Stimulated activated CD8-positive, alpha-beta memory T cell treated with anti-CD3 and anti-CD28 coated beads, Interleukin-4, amount 100 ng/mL, for 4 hours (primary cell): Measurements from ENCODE around the gene PTPN21.

Source experiments
- DNase-seq, 2 donors: peaks; one replicate each; pipeline ENCODE4 v3.0.0-alpha.2; 2020; ENCODE audit warnings: low read depth in 2 of 2, low spot score in 1 of 2

Gene PTPN21

GRCh38 chr14:88554457-88555286 lies at the start of gene PTPN21:
Gene PTPN21, minus strand, starts transcription at chr14:88555007. Its CDS starts 4,590 bp downstream, at chr14:88550417.
- no peak for DNase-seq

GRCh38 chr14:88604212-88604611 lies 49.4 kb upstream of the PTPN21 start:
- DNase-seq = no peak

- no peak for DNase-seq
Observed at GRCh38 chr14:88599761-88600439, 45.1 kb upstream of the PTPN21 start.

GRCh38 chr14:88599326-88599725 lies 44.5 kb upstream of the PTPN21 start:
- DNase-seq = no peak

- no peak for DNase-seq
Observed at GRCh38 chr14:88598097-88598675, 43.4 kb upstream of the PTPN21 start.

DNA sequence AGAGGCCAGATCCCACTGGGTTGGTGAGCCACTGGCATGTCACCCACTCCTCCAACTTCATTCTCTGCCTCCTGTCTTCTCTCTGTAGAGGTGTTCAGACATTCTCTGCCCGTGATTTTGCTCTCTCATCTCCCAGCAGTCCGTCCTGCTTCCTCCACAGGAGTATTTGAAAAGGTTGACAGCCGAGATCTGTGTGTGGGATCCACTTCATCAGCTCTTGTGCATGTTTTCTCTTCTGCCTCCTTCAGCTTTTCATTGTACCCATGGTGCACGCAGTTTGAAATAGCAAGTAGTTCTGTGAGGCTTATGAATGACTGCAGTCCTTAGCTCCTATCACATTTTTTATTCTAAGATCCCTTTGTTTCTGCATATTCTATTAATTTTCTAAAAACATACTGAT lies 42.8 kb upstream of the PTPN21 start:
- DNase-seq = no peak

DNA sequence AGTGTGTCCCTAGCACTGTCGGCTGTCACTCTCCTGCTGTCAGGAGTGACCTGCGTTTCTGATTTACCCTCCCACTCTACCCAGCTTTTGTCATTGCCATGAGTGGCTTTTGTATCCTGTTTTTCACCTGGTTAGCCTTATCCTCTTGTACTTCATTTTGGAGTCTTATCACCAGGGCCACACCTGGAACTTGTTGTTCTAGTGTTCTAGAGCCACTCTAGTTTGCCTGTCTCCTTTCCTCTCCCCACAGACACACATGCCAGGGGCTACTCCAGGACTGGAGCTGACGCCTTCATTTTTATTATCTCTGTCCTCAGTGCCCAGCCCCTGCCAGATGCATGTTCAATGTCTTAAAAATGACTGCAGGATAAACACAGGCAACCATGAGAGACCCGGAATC lies 42.2 kb upstream of the PTPN21 start:
- no peak for DNase-seq

DNA sequence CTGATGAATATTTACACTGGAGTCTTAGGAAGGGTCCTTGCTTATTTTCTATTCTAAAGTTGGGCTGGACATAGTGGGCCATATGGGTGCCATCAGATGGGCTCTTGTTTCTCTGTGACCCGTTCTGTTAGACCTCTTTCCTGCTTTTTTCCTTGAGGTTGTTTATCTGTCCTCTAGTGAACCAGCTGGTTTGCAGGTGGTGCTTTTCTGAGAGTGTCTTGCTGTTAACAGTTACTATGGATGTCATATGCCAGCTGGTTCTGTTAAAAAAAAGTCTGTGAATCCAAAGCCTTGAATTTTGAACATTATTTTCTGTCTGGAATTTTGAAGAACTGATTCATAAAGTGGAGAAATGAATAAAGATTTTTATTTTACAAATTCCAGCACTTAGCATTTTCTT lies 37.2 kb upstream of the PTPN21 start:
- no peak for DNase-seq

- DNase-seq = no peak
Observed at GRCh38 chr14:88590173-88590572, 35.4 kb upstream of the PTPN21 start.

DNA sequence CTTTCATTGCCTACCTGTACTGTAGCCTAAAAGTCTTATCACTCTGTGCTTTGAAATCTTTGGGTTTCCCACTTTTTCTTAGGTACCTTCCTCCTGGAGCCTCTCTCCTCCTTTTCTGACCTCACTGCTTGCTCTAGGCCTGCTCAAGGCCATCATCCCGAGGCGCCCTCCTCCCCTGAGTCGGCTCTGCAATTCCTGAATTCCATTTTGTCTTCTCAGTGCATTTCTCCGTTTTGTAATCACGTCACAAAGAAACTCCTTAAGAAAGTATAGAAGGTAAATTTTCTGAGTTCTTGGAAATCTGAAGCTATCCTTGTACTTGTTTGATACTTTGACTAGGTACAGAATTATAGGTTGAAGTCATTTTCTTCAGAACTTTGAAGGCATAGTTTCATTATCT lies 33.3 kb upstream of the PTPN21 start:
- DNase-seq = no peak

DNA sequence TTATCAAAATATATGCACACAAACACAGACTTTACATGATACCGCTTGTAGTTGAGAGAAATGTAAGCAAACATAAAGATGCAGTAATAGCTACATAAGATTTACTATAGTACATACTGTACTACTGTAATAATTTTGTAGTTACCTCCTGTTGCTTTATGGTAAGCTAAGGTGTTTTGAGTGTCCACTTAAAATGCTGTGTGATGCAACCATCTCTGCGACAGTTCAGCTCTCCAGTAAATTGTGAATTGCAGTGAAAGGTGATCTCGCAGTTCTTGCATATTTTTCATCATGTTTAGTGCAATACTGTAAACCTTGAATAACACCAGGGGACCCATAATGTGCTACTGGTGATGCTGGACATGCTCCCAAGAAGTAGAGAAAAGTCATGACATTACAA lies 29.6 kb upstream of the PTPN21 start:
- no peak for DNase-seq

GRCh38 chr14:88576222-88576621 lies 21.4 kb upstream of the PTPN21 start:
- no peak for DNase-seq

- DNase-seq = no peak
Observed at GRCh38 chr14:88572117-88572516, 17.3 kb upstream of the PTPN21 start.

DNA sequence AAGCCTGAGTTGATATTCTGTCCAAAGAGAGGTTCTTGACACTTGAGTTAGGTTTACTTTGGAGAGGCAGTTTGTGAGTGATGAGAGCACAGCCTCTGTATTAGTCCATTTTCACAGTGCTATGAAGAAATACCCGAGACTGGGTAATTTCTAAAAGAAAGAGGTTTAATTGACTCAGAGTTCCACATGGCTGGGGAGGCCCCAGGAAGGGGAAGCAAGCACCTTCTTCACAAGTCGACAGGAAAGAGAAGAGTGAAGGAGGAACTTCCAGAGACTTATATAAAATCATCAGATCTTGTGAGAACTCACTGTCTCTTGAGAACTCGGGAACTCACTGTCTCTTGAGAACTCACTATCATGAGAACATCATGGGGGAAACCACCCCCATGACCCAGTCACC lies 13.4 kb upstream of the PTPN21 start:
- DNase-seq = no peak

- DNase-seq = no peak
Observed at GRCh38 chr14:88565427-88565826, 10.6 kb upstream of the PTPN21 start.

DNA sequence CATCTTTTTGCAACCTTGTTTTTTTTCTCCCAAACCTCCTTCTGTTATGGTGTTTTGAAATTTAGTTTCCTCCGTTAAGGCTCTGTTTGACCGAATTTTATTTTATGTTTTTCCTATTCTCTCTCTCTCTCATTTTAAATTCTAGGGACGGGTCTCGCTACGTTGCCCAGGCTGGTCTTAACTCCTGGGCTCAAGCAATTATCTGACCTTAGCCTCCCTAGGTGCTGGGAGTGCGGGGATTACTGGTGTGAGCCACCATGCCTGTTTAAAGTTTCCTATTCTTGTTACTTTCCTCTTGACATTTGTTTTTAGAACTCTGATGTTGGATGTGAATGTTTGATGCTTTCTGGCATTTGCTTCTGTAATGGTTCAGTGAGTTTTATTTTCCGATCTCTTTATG lies 9.0 kb upstream of the PTPN21 start:
- no peak for DNase-seq

GRCh38 chr14:88562831-88563686 lies 8.3 kb upstream of the PTPN21 start, which contains the start of gene ZC3H14:
Gene ZC3H14, plus strand, starts transcription at chr14:88563037. Its CDS starts 97 bp downstream, at chr14:88563134.
- DNase-seq = peak; percentile 64 to 71

GRCh38 chr14:88562532-88562830 lies 7.7 kb upstream of the PTPN21 start:
- DNase-seq = no peak

GRCh38 chr14:88559852-88560251 lies 5.0 kb upstream of the PTPN21 start:
- DNase-seq = no peak

- no peak for DNase-seq
Observed at GRCh38 chr14:88556581-88556980, 1.8 kb upstream of the PTPN21 start.

GRCh38 chr14:88553886-88554456 lies 836 bp downstream of the PTPN21 start:
- no peak for DNase-seq
